Activated CD4-positive, alpha-beta memory T cell treated with anti-CD3 and anti-CD28 coated beads, Interleukin-2, amount 10 ng/mL, durations not matched to agents 7 days and 5 days (primary cell): Measurements from ENCODE around the gene PCDHA1. TPM values are rescaled to one million over a fixed set of nuclear protein-coding genes. Genes with fewer than 3 reads are reported as not detected.
"Not testable (repeated sequence)": the region's sequence is repeated elsewhere in the genome, so short reads cannot be mapped to it uniquely, and the experiment has no call there.

Experiments
- CTCF ChIA-PET: fragments of 350-600 bp; sonication (Branson Sonifier 250); formaldehyde crosslinking; loops from one replicate; lab custom pipeline; 2021; ENCODE audit warnings: antibody characterized with exemption, inconsistent platforms; lab: Charles Lee
- POLR2A ChIA-PET: fragments of 350-600 bp; sonication (Branson Sonifier 250); formaldehyde crosslinking; loops from one replicate; lab custom pipeline; 2021; ENCODE audit warnings: antibody characterized with exemption; lab: Charles Lee
- DNase-seq: peaks from one replicate; pipeline ENCODE4 v3.0.0-alpha.2; 2020
- H3K27ac Mint-ChIP-seq: one replicate; pipeline ENCODE4 v1.8.0; 2021; ENCODE audit warnings: mild to moderate bottlenecking, mixed read lengths
- H3K27me3 Mint-ChIP-seq: one replicate; pipeline ENCODE4 v1.8.0; 2021; ENCODE audit warnings: mixed read lengths
- H3K36me3 Mint-ChIP-seq: one replicate; pipeline ENCODE4 v1.8.0; 2021; ENCODE audit warnings: low read depth, mixed read lengths
- H3K4me1 Mint-ChIP-seq: one replicate; pipeline ENCODE4 v1.8.0; 2021; ENCODE audit warnings: mixed read lengths
- H3K4me3 Mint-ChIP-seq: one replicate; pipeline ENCODE4 v1.8.0; 2021; ENCODE audit warnings: mild to moderate bottlenecking, mixed read lengths
- H3K9me3 Mint-ChIP-seq: one replicate; pipeline ENCODE4 v1.8.0; 2021; ENCODE audit warnings: mixed read lengths
- total RNA-seq, 2 experiments: library from RNA; stranded (reverse); gene quantifications; one replicate each; pipeline ENCODE4 v1.2.3, GENCODE V29; 2021

Gene PCDHA1
- not detected for total RNA-seq

- H3K36me3 Mint-ChIP-seq: no peaks in the 10 kb centered on the region
- DNase-seq: no peak
- peaks cover 2% of the 10 kb centered on the region for H3K27me3 Mint-ChIP-seq
- no peak within 1 kb of the TSS for H3K4me3 Mint-ChIP-seq
- H3K27ac Mint-ChIP-seq: no peak within 1 kb of the TSS
- peaks cover 41% of the 10 kb centered on the region for H3K9me3 Mint-ChIP-seq
- POLR2A ChIA-PET: no interaction called here
- CTCF ChIA-PET: no interaction called here
- no peaks in the 10 kb centered on the region for H3K4me1 Mint-ChIP-seq
Measured at GRCh38 chr5:140785905-140786686, at the start of gene PCDHA1. PCDHA1 (plus strand) TSS chr5:140786140.

GRCh38 chr5:140737486-140737885, 48.5 kb upstream of the PCDHA1 start:
- POLR2A ChIA-PET: no interaction called here
- Mint-ChIP-seq H3K9me3 (peaks cover 11% of the 10 kb centered on the region), H3K4me3 (no peak overlapping the region), H3K36me3 (no peaks in the 10 kb centered on the region), H3K4me1 (no peaks in the 10 kb centered on the region), H3K27ac (no peak overlapping the region), H3K27me3 (peaks cover 10% of the 10 kb centered on the region)
- no peak for DNase-seq
- CTCF ChIA-PET: no interaction called here

- POLR2A ChIA-PET: no interaction called here
- Mint-ChIP-seq H3K9me3 (peaks cover 17% of the 10 kb centered on the region), H3K27me3 (no peaks in the 10 kb centered on the region), H3K4me3 (no peak overlapping the region), H3K27ac (no peak overlapping the region), H3K36me3 (no peaks in the 10 kb centered on the region), H3K4me1 (no peaks in the 10 kb centered on the region)
- DNase-seq: no peak
- CTCF ChIA-PET: interaction anchor here (0.6 kb wide), 1 partner anchor 738 kb away, joined by 3 read pairs; no protein-coding TSS in a partner anchor
Measured at GRCh38 chr5:140741967-140742366, 44.0 kb upstream of the PCDHA1 start.

GRCh38 chr5:140753561-140753960, 32.4 kb upstream of the PCDHA1 start:
- Mint-ChIP-seq H3K27me3 (no peaks in the 10 kb centered on the region), H3K4me1 (no peaks in the 10 kb centered on the region), H3K36me3 (no peaks in the 10 kb centered on the region), H3K9me3 (peaks cover 48% of the 10 kb centered on the region), H3K27ac (no peak overlapping the region), H3K4me3 (no peak overlapping the region)
- DNase-seq: no peak
- ChIA-PET POLR2A (no interaction called here), CTCF (no interaction called here)

GRCh38 chr5:140764177-140764973, 21.6 kb upstream of the PCDHA1 start:
- ChIA-PET POLR2A (no interaction called here), CTCF (no interaction called here)
- peaks cover 69% of the 10 kb centered on the region for H3K9me3 Mint-ChIP-seq
- H3K27me3 Mint-ChIP-seq: no peaks in the 10 kb centered on the region
- peaks cover 13% of the 10 kb centered on the region for H3K36me3 Mint-ChIP-seq
- no peak overlapping the region for H3K4me3 Mint-ChIP-seq
- H3K4me1 Mint-ChIP-seq: no peaks in the 10 kb centered on the region
- H3K27ac Mint-ChIP-seq: no peak overlapping the region
- no peak for DNase-seq

- ChIA-PET POLR2A (no interaction called here), CTCF (no interaction called here)
- Mint-ChIP-seq H3K27ac (no peak overlapping the region), H3K27me3 (no peaks in the 10 kb centered on the region), H3K4me3 (no peak overlapping the region), H3K36me3 (peaks cover 10% of the 10 kb centered on the region), H3K9me3 (peaks cover 64% of the 10 kb centered on the region), H3K4me1 (no peaks in the 10 kb centered on the region)
- DNase-seq: no peak
Measured at GRCh38 chr5:140767444-140767843, 18.5 kb upstream of the PCDHA1 start.

- CTCF ChIA-PET: no interaction called here
- H3K27ac Mint-ChIP-seq: no peak overlapping the region
- no peak for DNase-seq
- H3K4me3 Mint-ChIP-seq: no peak overlapping the region
- H3K36me3 Mint-ChIP-seq: no peaks in the 10 kb centered on the region
- peaks cover 42% of the 10 kb centered on the region for H3K9me3 Mint-ChIP-seq
- POLR2A ChIA-PET: no interaction called here
- H3K4me1 Mint-ChIP-seq: no peaks in the 10 kb centered on the region
- H3K27me3 Mint-ChIP-seq: no peaks in the 10 kb centered on the region
Measured at GRCh38 chr5:140780512-140780911, 5.4 kb upstream of the PCDHA1 start.

GRCh38 chr5:140787422-140787821, 1.5 kb downstream of the PCDHA1 start:
- POLR2A ChIA-PET, H3K27ac Mint-ChIP-seq, CTCF ChIA-PET, H3K4me1 Mint-ChIP-seq, DNase-seq, H3K27me3 Mint-ChIP-seq, H3K4me3 Mint-ChIP-seq, H3K36me3 Mint-ChIP-seq: not testable (repeated sequence)
- peaks cover 34% of the 10 kb centered on the region for H3K9me3 Mint-ChIP-seq

GRCh38 chr5:140787849-140788504, 2.0 kb downstream of the PCDHA1 start:
- H3K9me3 Mint-ChIP-seq: peaks cover 31% of the 10 kb centered on the region
- H3K36me3 Mint-ChIP-seq, H3K27ac Mint-ChIP-seq, POLR2A ChIA-PET, DNase-seq, H3K4me1 Mint-ChIP-seq, CTCF ChIA-PET, H3K27me3 Mint-ChIP-seq, H3K4me3 Mint-ChIP-seq: not testable (repeated sequence)

GRCh38 chr5:140791089-140791488, 5.1 kb downstream of the PCDHA1 start:
- no peak overlapping the region for H3K27ac Mint-ChIP-seq
- no peaks in the 10 kb centered on the region for H3K36me3 Mint-ChIP-seq
- H3K4me3 Mint-ChIP-seq: no peak overlapping the region
- CTCF ChIA-PET: no interaction called here
- H3K27me3 Mint-ChIP-seq: no peaks in the 10 kb centered on the region
- H3K9me3 Mint-ChIP-seq: peaks cover 28% of the 10 kb centered on the region
- DNase-seq: no peak
- no peaks in the 10 kb centered on the region for H3K4me1 Mint-ChIP-seq
- POLR2A ChIA-PET: no interaction called here

GRCh38 chr5:140794595-140795258, 8.8 kb downstream of the PCDHA1 start, which contains the start of gene PCDHA2:
PCDHA2 (plus strand) TSS chr5:140794852.
- CTCF ChIA-PET: no interaction called here
- peaks cover 18% of the 10 kb centered on the region for H3K9me3 Mint-ChIP-seq

GRCh38 chr5:140795259-140795641, 9.3 kb downstream of the PCDHA1 start:
- Mint-ChIP-seq H3K36me3 (no peaks in the 10 kb centered on the region), H3K4me3 (no peak overlapping the region), H3K9me3 (peaks cover 18% of the 10 kb centered on the region), H3K27me3 (no peaks in the 10 kb centered on the region), H3K4me1 (no peaks in the 10 kb centered on the region), H3K27ac (no peak overlapping the region)
- POLR2A ChIA-PET: no interaction called here
- CTCF ChIA-PET: no interaction called here
- DNase-seq: no peak

More at GRCh38 chr5:140794595-140795258, 8.8 kb downstream of the PCDHA1 start, which contains the start of gene PCDHA2:
- H3K4me1 Mint-ChIP-seq: no peaks in the 10 kb centered on the region
- H3K36me3 Mint-ChIP-seq: no peaks in the 10 kb centered on the region
- H3K27me3 Mint-ChIP-seq: no peaks in the 10 kb centered on the region
- no peak within 1 kb of the TSS for H3K4me3 Mint-ChIP-seq
- no peak within 1 kb of the TSS for H3K27ac Mint-ChIP-seq
- no peak for DNase-seq
- POLR2A ChIA-PET: no interaction called here
